ENCODE results near the gene STK36.
"Not testable (repeated sequence)": the region's sequence is repeated elsewhere in the genome, so short reads cannot be mapped to it uniquely, and the experiment has no call there.

Gene STK36

GRCh38 chr2:218671097-218671653, 711 bp upstream of the STK36 start:
- TF ChIP-seq CTCF (IDR thresholded peaks at IDR 0.05; ENCODE audit: borderline replicate concordance, control extremely low read depth, extremely low read depth, insufficient read depth, missing control alignments) = no peak
- no peak for DNase-seq (ENCODE audit: low spot score)
- in situ Hi-C loops (cut with MboI; ENCODE audit: low sequenced_read_pairs, unreplicated experiment) = no loop called here

DNA sequence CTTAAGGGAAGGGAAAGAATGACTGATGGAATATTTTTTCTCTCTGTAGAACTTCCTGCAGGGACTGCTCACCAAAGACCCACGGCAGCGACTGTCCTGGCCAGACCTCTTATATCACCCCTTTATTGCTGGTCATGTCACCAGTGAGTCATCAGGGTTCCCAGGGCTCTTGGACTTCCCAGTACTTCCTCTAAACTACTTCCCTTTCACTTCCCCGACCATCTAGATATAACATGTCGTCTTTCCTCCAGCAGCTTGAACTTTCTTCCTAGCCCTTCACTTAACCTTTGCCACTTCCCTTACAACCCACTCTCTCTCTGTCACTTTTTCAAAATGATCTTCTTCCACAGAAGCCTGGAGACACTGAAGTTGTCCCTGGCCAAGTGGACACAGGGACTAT, 7.2 kb downstream of the STK36 start:
- in situ Hi-C loops (cut with MboI; ENCODE audit: low sequenced_read_pairs, unreplicated experiment) = no loop called here
- TF ChIP-seq CTCF (IDR thresholded peaks at IDR 0.05; ENCODE audit: borderline replicate concordance, control extremely low read depth, extremely low read depth, insufficient read depth, missing control alignments) = no peak
- DNase-seq (ENCODE audit: low spot score) = no peak

GRCh38 chr2:218680061-218680460, 8.2 kb downstream of the STK36 start:
- in situ Hi-C loops (cut with MboI; ENCODE audit: low sequenced_read_pairs, unreplicated experiment) = no loop called here
- no peak for DNase-seq (ENCODE audit: low spot score)
- no peak for TF ChIP-seq CTCF (IDR thresholded peaks at IDR 0.05; ENCODE audit: borderline replicate concordance, control extremely low read depth, extremely low read depth, insufficient read depth, missing control alignments)

DNA sequence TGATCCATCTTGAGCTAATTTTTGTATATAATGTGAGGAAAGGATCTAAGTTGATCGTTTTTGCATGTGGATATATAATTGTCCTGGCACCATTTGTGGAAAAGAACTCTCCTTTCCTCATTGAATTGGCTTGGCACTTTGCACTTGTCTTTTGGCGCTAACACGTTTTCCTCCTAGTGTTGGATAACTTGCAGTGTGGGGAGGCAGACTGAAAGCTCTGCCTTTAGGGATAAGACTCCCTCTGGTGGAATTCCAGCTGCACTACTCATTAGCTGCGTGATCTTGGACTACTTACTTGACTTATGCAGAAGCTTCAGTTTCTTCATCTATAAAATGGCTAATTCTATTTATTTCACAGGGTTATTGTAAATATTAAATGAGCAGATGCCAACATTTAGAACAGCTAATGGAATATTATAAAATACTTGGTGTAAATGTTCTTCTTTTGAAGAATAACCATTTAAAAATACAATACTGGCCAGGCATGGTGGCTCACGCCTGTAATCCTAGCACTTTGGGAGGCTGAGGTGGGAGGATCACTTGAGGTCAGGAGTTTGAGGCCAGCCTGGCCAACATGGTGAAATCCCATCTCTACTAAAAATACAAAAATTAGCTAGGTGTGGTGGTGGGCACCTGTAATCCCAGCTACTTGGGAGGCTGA, 15.6 kb downstream of the STK36 start:
- TF ChIP-seq CTCF (IDR thresholded peaks at IDR 0.05; ENCODE audit: borderline replicate concordance, control extremely low read depth, extremely low read depth, insufficient read depth, missing control alignments) = peak; percentile 33
- in situ Hi-C loops (cut with MboI; ENCODE audit: low sequenced_read_pairs, unreplicated experiment) = not testable (repeated sequence)
- DNase-seq (ENCODE audit: low spot score) = peak; percentile 41

DNA sequence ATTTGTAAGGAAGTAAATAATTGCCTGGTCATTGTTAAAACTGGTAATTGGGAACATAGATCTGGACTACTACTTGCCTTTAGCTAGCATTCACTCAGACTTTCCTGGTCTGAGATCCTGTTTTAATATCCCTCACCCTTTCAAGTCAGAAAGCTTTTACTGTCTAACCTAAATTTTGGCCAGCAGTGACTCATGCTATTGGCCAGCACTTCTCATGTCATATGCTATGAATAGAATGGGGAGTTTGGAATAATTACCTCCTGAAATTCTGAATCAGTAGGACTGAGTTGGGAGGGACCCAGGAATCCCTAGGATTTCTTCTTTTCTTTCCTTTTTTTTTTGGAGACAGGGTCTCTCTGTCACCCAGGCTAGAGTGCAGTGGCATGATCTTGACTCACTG, 19.3 kb downstream of the STK36 start:
- in situ Hi-C loops (cut with MboI; ENCODE audit: low sequenced_read_pairs, unreplicated experiment) = no loop called here
- no peak for TF ChIP-seq CTCF (IDR thresholded peaks at IDR 0.05; ENCODE audit: borderline replicate concordance, control extremely low read depth, extremely low read depth, insufficient read depth, missing control alignments)
- no peak for DNase-seq (ENCODE audit: low spot score)

GRCh38 chr2:218694405-218695145, 22.7 kb downstream of the STK36 start:
- no peak for DNase-seq (ENCODE audit: low spot score)
- TF ChIP-seq CTCF (IDR thresholded peaks at IDR 0.05; ENCODE audit: borderline replicate concordance, control extremely low read depth, extremely low read depth, insufficient read depth, missing control alignments) = no peak
- in situ Hi-C loops (cut with MboI; ENCODE audit: low sequenced_read_pairs, unreplicated experiment) = no loop called here

Data from GM13976 (cell line).